ENCODE results near the gene PDCD1. TPM values are rescaled to one million over a fixed set of nuclear protein-coding genes. Genes with fewer than 3 reads are reported as not detected.

Gene PDCD1
- total and polyA plus RNA-seq, 2 of the 8 experiments (the other 6 are each of a cell fraction or from before 2014, with no cell fraction given), result 0.48 to 1.1 TPM

DNA sequence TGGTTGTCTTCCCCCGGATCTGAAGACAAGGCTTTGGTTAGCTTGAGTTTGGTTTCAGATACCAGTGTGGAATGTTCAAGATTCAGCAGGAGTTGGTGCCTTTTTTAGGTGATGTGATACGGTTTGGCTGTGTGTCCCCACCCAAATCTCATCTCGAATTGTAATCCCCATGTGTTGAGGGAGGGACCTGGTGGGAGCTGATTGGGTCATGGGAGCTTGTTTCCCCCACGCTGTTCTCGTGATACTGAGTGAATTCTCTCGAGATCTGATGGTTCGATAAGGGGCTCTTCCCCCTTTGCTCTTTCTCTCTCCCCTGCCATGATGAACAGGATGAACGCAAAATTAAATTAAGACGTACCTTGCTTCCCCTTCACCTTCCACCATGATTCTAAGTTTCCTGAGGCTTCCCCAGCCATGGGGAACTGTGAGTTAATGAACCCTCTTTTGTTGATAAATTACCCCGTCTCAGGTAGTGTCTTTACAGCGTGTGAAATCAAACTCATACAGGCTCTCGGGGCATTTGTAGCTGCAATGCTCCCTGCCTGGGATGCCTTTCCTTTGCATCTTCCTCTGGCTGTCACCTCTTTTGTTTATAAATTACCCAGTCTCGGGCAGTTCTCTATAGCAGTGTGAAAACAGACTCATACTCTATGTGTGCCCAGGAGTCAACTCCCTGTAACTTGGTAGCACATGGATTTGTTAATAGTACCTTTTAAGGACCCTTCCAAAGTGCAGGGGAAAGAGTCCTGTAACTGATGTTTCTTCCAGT is 21.3 kb downstream of the PDCD1 start (continued):
- no peak for TF ChIP-seq ATF2 (IDR thresholded peaks at IDR 0.05; ENCODE audit: low read length)
- TF ChIP-seq KDM4A (IDR thresholded peaks at IDR 0.05; ENCODE audit: low read depth, low read length, severe bottlenecking), result no peak
- no peak for TF ChIP-seq RXRA (IDR thresholded peaks at IDR 0.05; ENCODE audit: insufficient read depth, low read depth, low read length)
- TF ChIP-seq JUN (IDR thresholded peaks at IDR 0.05; ENCODE audit: low read depth, low read length), result no peak
- no peak for TF ChIP-seq NANOG (IDR thresholded peaks at IDR 0.05; ENCODE audit: insufficient read depth, low read depth, low read length, poor library complexity, severe bottlenecking)
- no peak for TF ChIP-seq JUND (IDR thresholded peaks at IDR 0.05; ENCODE audit: low read length)
- no peak for TF ChIP-seq CBX5 (IDR thresholded peaks at IDR 0.05; ENCODE audit: low read depth, low read length)
- TF ChIP-seq EZH2 (IDR thresholded peaks at IDR 0.05; ENCODE audit: low read depth, low read length, severe bottlenecking), result no peak

All from H1 (cell line).